ENCODE results near the gene HECTD1.

DNA sequence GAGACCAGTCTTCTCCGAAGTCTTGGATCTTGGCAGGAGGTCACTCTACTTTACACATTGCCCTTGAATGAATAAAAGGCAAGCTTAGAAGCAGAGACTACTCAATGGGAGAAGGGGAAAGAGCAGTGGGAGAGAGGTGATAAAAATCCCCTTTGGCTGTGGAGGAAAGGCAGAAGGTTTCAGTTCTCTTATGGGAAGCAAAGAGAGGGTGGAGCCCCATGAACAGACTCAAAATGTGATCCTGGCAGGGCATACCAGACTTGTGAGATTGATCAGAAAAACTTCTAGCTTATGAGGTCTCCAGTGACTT lies 49.6 kb upstream of the HECTD1 start:
- TF ChIP-seq, protein P1, sequence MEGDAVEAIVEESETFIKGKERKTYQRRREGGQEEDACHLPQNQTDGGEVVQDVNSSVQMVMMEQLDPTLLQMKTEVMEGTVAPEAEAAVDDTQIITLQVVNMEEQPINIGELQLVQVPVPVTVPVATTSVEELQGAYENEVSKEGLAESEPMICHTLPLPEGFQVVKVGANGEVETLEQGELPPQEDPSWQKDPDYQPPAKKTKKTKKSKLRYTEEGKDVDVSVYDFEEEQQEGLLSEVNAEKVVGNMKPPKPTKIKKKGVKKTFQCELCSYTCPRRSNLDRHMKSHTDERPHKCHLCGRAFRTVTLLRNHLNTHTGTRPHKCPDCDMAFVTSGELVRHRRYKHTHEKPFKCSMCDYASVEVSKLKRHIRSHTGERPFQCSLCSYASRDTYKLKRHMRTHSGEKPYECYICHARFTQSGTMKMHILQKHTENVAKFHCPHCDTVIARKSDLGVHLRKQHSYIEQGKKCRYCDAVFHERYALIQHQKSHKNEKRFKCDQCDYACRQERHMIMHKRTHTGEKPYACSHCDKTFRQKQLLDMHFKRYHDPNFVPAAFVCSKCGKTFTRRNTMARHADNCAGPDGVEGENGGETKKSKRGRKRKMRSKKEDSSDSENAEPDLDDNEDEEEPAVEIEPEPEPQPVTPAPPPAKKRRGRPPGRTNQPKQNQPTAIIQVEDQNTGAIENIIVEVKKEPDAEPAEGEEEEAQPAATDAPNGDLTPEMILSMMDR (IDR thresholded peaks at IDR 0.05; ENCODE audit: insufficient read depth, low read length): no peak
- no peak for TF ChIP-seq POLR2AphosphoS5 (IDR thresholded peaks at IDR 0.05; ENCODE audit: low read depth)

Data from HL-60 (cell line).